Activated T-helper 1 cell treated with anti-CD3 and anti-CD28 coated beads, Interleukin-12 subunit alpha, Interleukin-12 subunit beta, Interleukin-2, Interleukin-4 antibody, amounts not matched to agents 30 ng/mL and 10 ng/mL and 1 ng/mL, durations not matched to agents 14 hours and 24 hours and 36 hours (primary cell): ENCODE results near the gene IFIT2. TPM values are rescaled to one million over a fixed set of nuclear protein-coding genes. Genes with fewer than 3 reads are reported as not detected.
A peak's percentile ranks its signal among the peaks of the same experiment; 100 is the strongest.
"Not testable (repeated sequence)": the region's sequence is repeated elsewhere in the genome, so short reads cannot be mapped to it uniquely, and the experiment has no call there.

Experiments used
- DNase-seq: peaks from one replicate; pipeline ENCODE4 v3.0.0; 2021; ENCODE audit warnings: low spot score
- H3K27ac Mint-ChIP-seq: one replicate; pipeline ENCODE4 v1.8.0; 2021; ENCODE audit warnings: mild to moderate bottlenecking, mixed read lengths
- H3K27me3 Mint-ChIP-seq: one replicate; pipeline ENCODE4 v1.8.0; 2022; ENCODE audit warnings: mild to moderate bottlenecking, moderate library complexity, mixed read lengths; ENCODE audit not compliant: insufficient read depth
- H3K36me3 Mint-ChIP-seq: one replicate; pipeline ENCODE4 v1.8.0; 2021; ENCODE audit warnings: low read depth, mixed read lengths
- H3K4me1 Mint-ChIP-seq: one replicate; pipeline ENCODE4 v1.8.0; 2021; ENCODE audit warnings: low read depth, mixed read lengths
- H3K4me3 Mint-ChIP-seq: one replicate; pipeline ENCODE4 v1.8.0; 2021; ENCODE audit warnings: mild to moderate bottlenecking, moderate library complexity, mixed read lengths
- H3K9me3 Mint-ChIP-seq: one replicate; pipeline ENCODE4 v1.8.0; 2021; ENCODE audit warnings: mixed read lengths
- intact Hi-C: fragments of 100-400 bp; cut with micrococcal nuclease; formaldehyde crosslinking; loops from one replicate; pipeline ENCODE4 v1.15.1; 2024
- total RNA-seq: library from RNA; stranded (reverse); gene quantifications from 2 replicates; pipeline ENCODE4 v1.2.3, GENCODE V29; 2022

IFIT2 gene
- 0.34 and 0.47 TPM in 2 replicates for total RNA-seq

DNA sequence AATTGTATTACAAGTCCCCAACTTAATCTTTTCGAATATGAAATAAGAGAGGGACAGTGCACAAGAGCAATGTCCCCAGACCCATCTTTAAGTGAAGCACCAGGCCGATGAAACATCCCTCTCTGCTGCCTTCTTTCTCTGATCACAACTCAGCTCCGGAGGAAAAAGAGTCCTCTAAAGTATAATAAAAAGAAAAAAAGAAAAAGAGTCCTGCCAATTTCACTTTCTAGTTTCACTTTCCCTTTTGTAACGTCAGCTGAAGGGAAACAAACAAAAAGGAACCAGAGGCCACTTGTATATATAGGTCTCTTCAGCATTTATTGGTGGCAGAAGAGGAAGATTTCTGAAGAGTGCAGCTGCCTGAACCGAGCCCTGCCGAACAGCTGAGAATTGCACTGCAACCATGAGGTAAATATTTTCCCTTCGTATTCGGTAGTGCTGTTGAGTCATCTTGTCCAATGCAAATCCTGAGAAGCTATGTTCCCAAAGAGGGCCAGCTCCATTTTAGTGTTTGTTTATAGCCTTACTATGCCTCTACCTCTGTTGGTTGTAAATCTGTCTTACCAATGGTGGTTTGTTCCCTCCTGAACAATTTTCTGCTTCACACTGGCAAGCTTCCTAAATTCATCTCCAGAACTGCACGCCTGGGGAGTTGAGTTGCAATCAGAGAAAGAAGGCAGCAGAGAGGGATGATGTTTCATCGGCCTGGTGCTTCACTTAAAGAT is at the start of gene IFIT2:
TSS of gene IFIT2 (plus strand) at position 326 of the 725 bp plus-strand sequence. CDS start at position 404, 78 bp downstream.
- Mint-ChIP-seq H3K4me3 (peak within 1 kb of the TSS; percentile 73), H3K27ac (no peak within 1 kb of the TSS), H3K36me3 (peaks cover 3% of the 10 kb centered on the region), H3K27me3 (peaks cover 40% of the 10 kb centered on the region), H3K4me1 (peaks cover 26% of the 10 kb centered on the region), H3K9me3 (peaks cover 21% of the 10 kb centered on the region)
- intact Hi-C loops, result loop anchor here (1.0 kb wide), 1 partner anchor 21 kb away; no protein-coding TSS in a partner anchor
- peak; percentile 8 for DNase-seq

DNA sequence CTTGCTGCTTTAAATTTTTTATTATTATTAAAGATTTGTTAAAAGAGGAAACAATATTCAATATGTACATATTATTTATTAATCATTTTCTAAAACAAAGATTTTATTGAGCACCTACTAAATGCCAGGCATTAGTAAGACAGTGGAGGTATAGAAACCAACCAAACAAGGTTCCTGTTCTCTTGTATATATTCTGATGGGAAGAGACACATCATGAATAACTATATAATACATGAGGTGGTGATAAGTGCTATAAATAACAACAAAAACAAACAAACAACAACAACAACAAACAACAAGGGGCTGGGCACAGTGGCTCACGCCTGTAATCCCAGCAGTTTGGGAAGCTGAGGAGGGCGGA is 49.6 kb upstream of the IFIT2 start:
- H3K4me1 Mint-ChIP-seq, result peaks cover 10% of the 10 kb centered on the region
- peaks cover 20% of the 10 kb centered on the region for H3K9me3 Mint-ChIP-seq
- no peak for DNase-seq
- peaks cover 15% of the 10 kb centered on the region for H3K27me3 Mint-ChIP-seq
- H3K4me3 Mint-ChIP-seq, result no peak overlapping the region
- peaks cover 6% of the 10 kb centered on the region for H3K36me3 Mint-ChIP-seq
- no peak overlapping the region for H3K27ac Mint-ChIP-seq
- intact Hi-C loops, result loop anchor here (5.0 kb wide), 1 partner anchor 390 kb away; no protein-coding TSS in a partner anchor

DNA sequence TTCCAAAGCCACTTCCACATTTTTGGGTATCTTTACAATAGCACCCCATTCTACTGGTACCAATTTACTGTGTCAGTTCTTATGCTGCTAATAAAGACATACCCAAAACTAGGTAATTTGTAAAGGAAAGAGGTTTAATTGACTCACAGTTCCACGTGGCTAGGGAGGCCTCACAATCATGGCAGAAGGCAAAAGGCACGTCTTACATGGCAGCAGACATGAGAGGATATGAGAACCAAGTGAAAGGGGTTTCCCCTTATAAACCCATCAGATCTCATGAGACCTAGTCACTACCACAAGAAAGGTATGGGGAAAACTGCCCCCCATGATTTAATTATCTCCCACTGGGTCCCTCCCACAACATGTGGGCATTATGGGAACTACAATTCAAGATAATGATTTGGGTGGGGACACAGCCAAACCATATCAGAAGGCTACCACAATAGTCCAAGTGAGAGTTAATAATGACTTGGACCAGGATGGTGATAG is 46.7 kb upstream of the IFIT2 start:
- DNase-seq, H3K4me3 Mint-ChIP-seq, H3K36me3 Mint-ChIP-seq, intact Hi-C loops, H3K27ac Mint-ChIP-seq: not testable (repeated sequence)
- peaks cover 11% of the 10 kb centered on the region for H3K4me1 Mint-ChIP-seq
- H3K9me3 Mint-ChIP-seq, result peaks cover 20% of the 10 kb centered on the region
- H3K27me3 Mint-ChIP-seq, result peaks cover 34% of the 10 kb centered on the region

DNA sequence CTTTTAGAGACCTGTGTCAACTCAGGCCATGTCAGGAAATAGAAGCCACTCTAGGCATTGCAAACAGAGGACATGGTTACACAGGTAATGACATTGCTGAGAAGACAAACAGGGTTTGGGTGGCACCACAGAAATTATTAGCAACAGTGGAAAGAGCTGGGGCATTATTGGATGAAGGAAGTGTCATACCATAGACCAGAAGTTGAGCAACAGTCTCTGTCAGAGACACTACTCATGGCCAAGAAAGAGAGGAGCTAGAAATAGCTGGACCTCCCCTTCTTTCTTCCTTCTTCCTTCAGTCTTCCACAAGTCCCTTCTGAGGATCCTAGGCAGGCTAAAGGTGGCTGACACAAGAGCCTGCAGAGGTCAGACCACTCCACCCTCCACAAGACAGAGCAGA is 46.1 kb upstream of the IFIT2 start:
- DNase-seq, result no peak
- Mint-ChIP-seq H3K9me3 (peaks cover 20% of the 10 kb centered on the region), H3K27ac (no peak overlapping the region), H3K4me1 (peaks cover 12% of the 10 kb centered on the region), H3K4me3 (no peak overlapping the region), H3K27me3 (peaks cover 37% of the 10 kb centered on the region), H3K36me3 (peaks cover 6% of the 10 kb centered on the region)
- intact Hi-C loops, result no loop called here

DNA sequence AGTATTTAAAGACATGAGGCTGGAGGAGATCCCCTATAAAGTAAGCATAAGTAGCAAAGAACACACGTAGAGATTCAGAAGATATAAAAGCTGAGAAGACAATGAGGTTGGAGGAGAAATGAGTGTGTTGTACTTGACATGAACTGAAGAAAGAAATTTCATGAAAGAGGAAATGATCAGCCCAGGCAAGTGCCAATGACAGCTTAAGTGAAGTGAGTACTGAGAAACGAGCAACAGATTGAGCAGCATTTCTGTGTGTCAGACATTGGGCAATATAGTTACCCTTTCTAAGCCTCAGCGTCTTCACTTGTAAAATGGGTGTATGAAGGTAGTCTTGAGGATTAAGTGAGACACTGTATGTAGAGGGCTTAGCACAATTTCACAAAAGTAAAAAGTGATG is 45.5 kb upstream of the IFIT2 start:
- DNase-seq, result no peak
- peaks cover 6% of the 10 kb centered on the region for H3K36me3 Mint-ChIP-seq
- no peak overlapping the region for H3K4me3 Mint-ChIP-seq
- intact Hi-C loops, result no loop called here
- peaks cover 33% of the 10 kb centered on the region for H3K27me3 Mint-ChIP-seq
- H3K4me1 Mint-ChIP-seq, result peaks cover 7% of the 10 kb centered on the region
- no peak overlapping the region for H3K27ac Mint-ChIP-seq
- H3K9me3 Mint-ChIP-seq, result peaks cover 20% of the 10 kb centered on the region

GRCh38 chr10:89256962-89257361 is 44.9 kb upstream of the IFIT2 start:
- DNase-seq, result no peak
- no peak overlapping the region for H3K27ac Mint-ChIP-seq
- no peak overlapping the region for H3K4me3 Mint-ChIP-seq
- H3K27me3 Mint-ChIP-seq, result peaks cover 35% of the 10 kb centered on the region
- H3K4me1 Mint-ChIP-seq, result peaks cover 7% of the 10 kb centered on the region
- peaks cover 20% of the 10 kb centered on the region for H3K9me3 Mint-ChIP-seq
- peaks cover 6% of the 10 kb centered on the region for H3K36me3 Mint-ChIP-seq
- intact Hi-C loops, result no loop called here

GRCh38 chr10:89257581-89257980 is 44.3 kb upstream of the IFIT2 start:
- Mint-ChIP-seq H3K36me3 (peaks cover 6% of the 10 kb centered on the region), H3K4me3 (no peak overlapping the region), H3K9me3 (peaks cover 20% of the 10 kb centered on the region), H3K27me3 (peaks cover 38% of the 10 kb centered on the region), H3K27ac (no peak overlapping the region), H3K4me1 (peaks cover 7% of the 10 kb centered on the region)
- intact Hi-C loops, result no loop called here
- DNase-seq, result no peak

- H3K36me3 Mint-ChIP-seq, result peaks cover 6% of the 10 kb centered on the region
- no peak overlapping the region for H3K4me3 Mint-ChIP-seq
- intact Hi-C loops, result loop anchor here (1.0 kb wide), 1 partner anchor 36 kb away; no protein-coding TSS in a partner anchor
- no peak overlapping the region for H3K27ac Mint-ChIP-seq
- H3K4me1 Mint-ChIP-seq, result peaks cover 7% of the 10 kb centered on the region
- H3K27me3 Mint-ChIP-seq, result peaks cover 39% of the 10 kb centered on the region
- DNase-seq, result no peak
- H3K9me3 Mint-ChIP-seq, result peaks cover 14% of the 10 kb centered on the region
Measured at GRCh38 chr10:89258881-89259280, 43.0 kb upstream of the IFIT2 start.

- Mint-ChIP-seq H3K36me3 (no peaks in the 10 kb centered on the region), H3K4me1 (peaks cover 7% of the 10 kb centered on the region), H3K27ac (no peak overlapping the region), H3K9me3 (no peaks in the 10 kb centered on the region), H3K4me3 (no peak overlapping the region), H3K27me3 (peaks cover 39% of the 10 kb centered on the region)
- no peak for DNase-seq
- intact Hi-C loops, result no loop called here
Measured at GRCh38 chr10:89262086-89263051, 39.5 kb upstream of the IFIT2 start.

DNA sequence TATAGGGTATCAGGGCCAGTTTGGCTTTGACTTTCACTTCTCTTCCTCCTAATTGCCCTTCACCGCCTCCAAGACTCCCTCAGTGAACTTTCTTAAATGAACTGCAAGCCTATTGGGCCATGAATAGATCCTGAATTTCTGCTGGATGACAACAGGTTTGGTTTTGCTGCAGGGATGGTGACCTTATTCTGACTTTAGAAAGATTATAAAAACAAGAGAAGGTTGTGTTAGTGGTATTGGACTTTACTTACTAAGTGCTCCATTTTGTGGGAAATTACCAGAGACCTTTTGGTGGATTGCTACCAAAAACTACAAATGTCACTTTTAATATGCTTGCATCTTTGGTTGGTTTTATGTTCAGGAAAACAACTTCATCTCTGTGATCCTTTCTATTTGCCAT is 38.8 kb upstream of the IFIT2 start:
- DNase-seq, result no peak
- Mint-ChIP-seq H3K4me1 (peaks cover 7% of the 10 kb centered on the region), H3K4me3 (no peak overlapping the region), H3K9me3 (no peaks in the 10 kb centered on the region), H3K36me3 (no peaks in the 10 kb centered on the region), H3K27ac (no peak overlapping the region), H3K27me3 (peaks cover 35% of the 10 kb centered on the region)
- intact Hi-C loops, result no loop called here

GRCh38 chr10:89263531-89263930 is 38.3 kb upstream of the IFIT2 start:
- Mint-ChIP-seq H3K4me1 (peaks cover 7% of the 10 kb centered on the region), H3K36me3 (no peaks in the 10 kb centered on the region), H3K27ac (no peak overlapping the region), H3K9me3 (no peaks in the 10 kb centered on the region), H3K27me3 (peaks cover 33% of the 10 kb centered on the region), H3K4me3 (no peak overlapping the region)
- intact Hi-C loops, result no loop called here
- DNase-seq, result no peak

- Mint-ChIP-seq H3K4me3 (no peak overlapping the region), H3K36me3 (no peaks in the 10 kb centered on the region), H3K4me1 (no peaks in the 10 kb centered on the region), H3K9me3 (no peaks in the 10 kb centered on the region), H3K27ac (no peak overlapping the region), H3K27me3 (peaks cover 23% of the 10 kb centered on the region)
- intact Hi-C loops, result no loop called here
- DNase-seq, result no peak
Measured at GRCh38 chr10:89266721-89267453, 35.0 kb upstream of the IFIT2 start.
